Trophoblast cell (in vitro differentiated cells and primary cell): ENCODE measurements around the gene AKAP13.
A peak's percentile ranks its signal among the peaks of the same experiment; 100 is the strongest.

ENCODE experiments used
- DNase-seq, 2 donors: peaks; one replicate each; pipeline ENCODE4 v3.0.0-alpha.2; 2016
- H2AFZ ChIP-seq: 2 replicates; pipeline ENCODE4 v1.6.1; 2013; ENCODE audit warnings: low read length, moderate library complexity, mild to moderate bottlenecking; ENCODE audit not compliant: insufficient read depth, poor library complexity
- H2AK5ac ChIP-seq: 2 replicates; pipeline ENCODE4 v1.6.1; 2013; ENCODE audit warnings: mild to moderate bottlenecking, low read length
- H2BK120ac ChIP-seq: 2 replicates; pipeline ENCODE4 v1.6.1; 2013; ENCODE audit warnings: low read length, mild to moderate bottlenecking, moderate library complexity; ENCODE audit not compliant: insufficient read depth, poor library complexity
- H2BK12ac ChIP-seq: 2 replicates; pipeline ENCODE4 v1.6.1; 2013; ENCODE audit warnings: mild to moderate bottlenecking, low read length, moderate library complexity
- H2BK5ac ChIP-seq: 2 replicates; pipeline ENCODE4 v1.6.1; 2013; ENCODE audit warnings: low read length, low read depth, moderate library complexity, mild to moderate bottlenecking; ENCODE audit not compliant: poor library complexity
- H3K14ac ChIP-seq: 2 replicates; pipeline ENCODE4 v1.6.1; 2013; ENCODE audit warnings: mild to moderate bottlenecking, low read length
- H3K18ac ChIP-seq: 2 replicates; pipeline ENCODE4 v1.6.1; 2013; ENCODE audit warnings: mild to moderate bottlenecking, low read length
- H3K23ac ChIP-seq: 2 replicates; pipeline ENCODE4 v1.6.1; 2013; ENCODE audit warnings: low read length
- H3K27ac ChIP-seq: 2 replicates; pipeline ENCODE4 v1.5.1; 2013; ENCODE audit warnings: low read depth, mild to moderate bottlenecking, inconsistent platforms, low read length, moderate library complexity
- H3K27me3 ChIP-seq: 2 replicates; pipeline ENCODE4 v1.6.1; 2013; ENCODE audit warnings: inconsistent platforms, mild to moderate bottlenecking, low read length, moderate library complexity; ENCODE audit not compliant: insufficient read depth
- H3K36me3 ChIP-seq, 2 experiments: 1 replicate in 1 of 2; 2 replicates in 1 of 2; pipeline ENCODE4 v1.6.1; 2013; ENCODE audit warnings: low read length in 2 of 2, mild to moderate bottlenecking in 2 of 2, moderate library complexity in 1 of 2; ENCODE audit not compliant: insufficient read depth in 2 of 2, control insufficient read depth in 1 of 2
- H3K4ac ChIP-seq: 2 replicates; pipeline ENCODE4 v1.6.1; 2013; ENCODE audit warnings: low read depth, mild to moderate bottlenecking, low read length, moderate library complexity
- H3K4me1 ChIP-seq, 2 experiments: 1 replicate in 1 of 2; 2 replicates in 1 of 2; pipeline ENCODE4 v1.6.1; 2013; ENCODE audit warnings: low read length in 2 of 2, mild to moderate bottlenecking in 2 of 2, moderate library complexity in 1 of 2; ENCODE audit not compliant: insufficient read depth in 2 of 2, control insufficient read depth in 1 of 2
- H3K4me2 ChIP-seq: 2 replicates; pipeline ENCODE4 v1.6.1; 2013; ENCODE audit warnings: inconsistent platforms, mild to moderate bottlenecking, low read length, moderate library complexity
- H3K4me3 ChIP-seq: 2 replicates; pipeline ENCODE4 v1.5.1; 2013; ENCODE audit warnings: mild to moderate bottlenecking, low read depth, low read length, inconsistent platforms
- H3K79me1 ChIP-seq: one replicate; pipeline ENCODE4 v1.6.1; 2013; ENCODE audit warnings: low read length
- H3K79me2 ChIP-seq: 2 replicates; pipeline ENCODE4 v1.6.1; 2013; ENCODE audit warnings: low read length, mild to moderate bottlenecking; ENCODE audit not compliant: control insufficient read depth, insufficient read depth, poor library complexity
- H3K9ac ChIP-seq: 2 replicates; pipeline ENCODE4 v1.6.1; 2013; ENCODE audit warnings: mild to moderate bottlenecking, low read length
- H3K9me3 ChIP-seq: 2 replicates; pipeline ENCODE4 v1.6.1; 2013; ENCODE audit warnings: low read depth, mild to moderate bottlenecking, control low read depth, inconsistent platforms, low read length; ENCODE audit not compliant: insufficient read depth
- H4K12ac ChIP-seq: 2 replicates; pipeline ENCODE4 v1.6.1; 2013; ENCODE audit warnings: low read depth, mild to moderate bottlenecking, low read length, moderate library complexity
- H4K8ac ChIP-seq: 2 replicates; pipeline ENCODE4 v1.6.1; 2013; ENCODE audit warnings: low read depth, mild to moderate bottlenecking, low read length, moderate library complexity
- H4K91ac ChIP-seq: one replicate; pipeline ENCODE4 v1.6.1; 2013; ENCODE audit warnings: low read depth, mild to moderate bottlenecking, low read length, moderate library complexity
- WGBS: extraction: QIAGEN DNeasy Blood & Tissue Kit; methylation state at CpG from one replicate; pipeline ENCODE4 v1.1.7; 2013; ENCODE audit warnings: missing lambda C conversion rate; ENCODE audit not compliant: insufficient read length, insufficient coverage; ENCODE audit errors: extremely low coverage; 5-methylcytosine and 5-hydroxymethylcytosine counted together

AKAP13 gene

GRCh38 chr15:85406916-85407315 lies 26.5 kb downstream of the AKAP13 start:
- H2BK5ac ChIP-seq, result no peak overlapping the region
- H3K36me3 ChIP-seq, result no peaks in the 10 kb centered on the region
- peaks cover 12 to 14% of the 10 kb centered on the region in 2 experiments for H3K4me1 ChIP-seq
- peaks cover 6% of the 10 kb centered on the region for H3K79me2 ChIP-seq
- no CpG with 5 or more reads among the region's 4 CpGs for WGBS
- no peak overlapping the region for H3K9ac ChIP-seq
- no peak overlapping the region for H2BK120ac ChIP-seq
- no peak overlapping the region for H3K27ac ChIP-seq
- no peak overlapping the region for H3K14ac ChIP-seq
- no peak overlapping the region for H4K8ac ChIP-seq
- H2AK5ac ChIP-seq, result no peak overlapping the region
- no peak overlapping the region for H2BK12ac ChIP-seq
- peak; percentile 60 to 93 for DNase-seq
- no peak overlapping the region for H3K23ac ChIP-seq
- no peaks in the 10 kb centered on the region for H3K27me3 ChIP-seq
- H3K9me3 ChIP-seq, result no peaks in the 10 kb centered on the region
- H4K91ac ChIP-seq, result no peak overlapping the region
- no peak overlapping the region for H3K18ac ChIP-seq
- H3K4me2 ChIP-seq, result no peak overlapping the region
- H3K79me1 ChIP-seq, result peaks cover 6% of the 10 kb centered on the region
- H3K4me3 ChIP-seq, result no peak overlapping the region
- no peak overlapping the region for H2AFZ ChIP-seq
- no peak overlapping the region for H4K12ac ChIP-seq
- no peak overlapping the region for H3K4ac ChIP-seq

GRCh38 chr15:85407421-85408269 lies 27.2 kb downstream of the AKAP13 start:
- Histone ChIP-seq H2BK12ac (no peak overlapping the region), H4K91ac (no peak overlapping the region), H3K4me1 (peaks cover 12% of the 10 kb centered on the region in 2 experiments), H4K8ac (no peak overlapping the region), H3K4me2 (no peak overlapping the region), H2BK120ac (no peak overlapping the region), H3K14ac (no peak overlapping the region), H3K27ac (no peak overlapping the region), H2BK5ac (no peak overlapping the region), H3K79me1 (peaks cover 6% of the 10 kb centered on the region), H3K23ac (no peak overlapping the region), H3K36me3 (no peaks in the 10 kb centered on the region), H2AK5ac (no peak overlapping the region), H3K18ac (peak overlapping the region; percentile 51), H3K9me3 (no peaks in the 10 kb centered on the region), H3K4ac (peak overlapping the region; percentile 58), H3K9ac (no peak overlapping the region), H4K12ac (no peak overlapping the region), H3K4me3 (no peak overlapping the region), H2AFZ (no peak overlapping the region), H3K27me3 (no peaks in the 10 kb centered on the region), H3K79me2 (peaks cover 6% of the 10 kb centered on the region)
- no CpG with 5 or more reads among the region's 6 CpGs for WGBS
- DNase-seq, result peak; percentile 57 to 71

GRCh38 chr15:85408270-85408746 lies 27.9 kb downstream of the AKAP13 start:
- no peak overlapping the region for H2BK120ac ChIP-seq
- DNase-seq, result peak in 1 of 2 donors; percentile 38
- H3K79me1 ChIP-seq, result peaks cover 6% of the 10 kb centered on the region
- peak overlapping the region; percentile 80 for H3K4ac ChIP-seq
- no peak overlapping the region for H4K8ac ChIP-seq
- H3K14ac ChIP-seq, result no peak overlapping the region
- H3K27ac ChIP-seq, result no peak overlapping the region
- no peak overlapping the region for H2BK5ac ChIP-seq
- H3K79me2 ChIP-seq, result peaks cover 6% of the 10 kb centered on the region
- no peaks in the 10 kb centered on the region for H3K36me3 ChIP-seq
- H4K12ac ChIP-seq, result no peak overlapping the region
- H3K9ac ChIP-seq, result no peak overlapping the region
- no peaks in the 10 kb centered on the region for H3K27me3 ChIP-seq
- H3K4me1 ChIP-seq, result peaks cover 11 to 15% of the 10 kb centered on the region in 2 experiments
- H3K4me2 ChIP-seq, result no peak overlapping the region
- H2AFZ ChIP-seq, result no peak overlapping the region
- H4K91ac ChIP-seq, result no peak overlapping the region
- no CpG with 5 or more reads among the region's 6 CpGs for WGBS
- H3K9me3 ChIP-seq, result no peaks in the 10 kb centered on the region
- H3K4me3 ChIP-seq, result no peak overlapping the region
- H3K18ac ChIP-seq, result no peak overlapping the region
- no peak overlapping the region for H2BK12ac ChIP-seq
- no peak overlapping the region for H3K23ac ChIP-seq
- H2AK5ac ChIP-seq, result no peak overlapping the region

GRCh38 chr15:85412066-85412465 lies 31.7 kb downstream of the AKAP13 start:
- Histone ChIP-seq H3K23ac (no peak overlapping the region), H2BK5ac (no peak overlapping the region), H3K79me2 (peaks cover 7% of the 10 kb centered on the region), H3K27me3 (no peaks in the 10 kb centered on the region), H3K36me3 (no peaks in the 10 kb centered on the region), H3K9ac (no peak overlapping the region), H3K79me1 (peaks cover 4% of the 10 kb centered on the region), H3K9me3 (no peaks in the 10 kb centered on the region), H3K14ac (no peak overlapping the region), H2BK12ac (no peak overlapping the region), H2BK120ac (no peak overlapping the region), H3K27ac (no peak overlapping the region), H3K4me1 (peaks cover 6 to 13% of the 10 kb centered on the region in 2 experiments), H3K4me3 (no peak overlapping the region), H3K4me2 (no peak overlapping the region), H3K4ac (no peak overlapping the region), H3K18ac (no peak overlapping the region), H2AFZ (no peak overlapping the region), H4K8ac (no peak overlapping the region), H2AK5ac (no peak overlapping the region), H4K12ac (no peak overlapping the region), H4K91ac (no peak overlapping the region)
- no CpG with 5 or more reads among the region's 3 CpGs for WGBS
- no peak for DNase-seq
